Astrocyte (in vitro differentiated cells and primary cell): ENCODE measurements around the gene PLEKHG3. TPM values are rescaled to one million over a fixed set of nuclear protein-coding genes. Genes with fewer than 3 reads are reported as not detected.

ENCODE experiments used
- DNase-seq: peaks from one replicate; pipeline ENCODE4 v3.0.0-alpha.2; 2010; ENCODE audit warnings: low read depth
- FAIRE-seq: peaks from 2 replicates; lab custom pipeline; 2011; peaks lifted over from hg19 to GRCh38; lab: Jason Lieb, UNC
- H2AFZ ChIP-seq: 2 replicates; pipeline ENCODE4 v1.6.0; 2012; ENCODE audit warnings: low read depth, low read length, inconsistent platforms
- H3K27ac ChIP-seq: 2 replicates; pipeline ENCODE4 v1.5.1; 2011; ENCODE audit warnings: low read depth, low read length, inconsistent platforms
- H3K27me3 ChIP-seq: 2 replicates; pipeline ENCODE4 v1.6.0; 2011; ENCODE audit warnings: low read length, inconsistent platforms; ENCODE audit not compliant: insufficient read depth
- H3K36me3 ChIP-seq: 2 replicates; pipeline ENCODE4 v1.5.1; 2011; ENCODE audit warnings: low read length, inconsistent platforms; ENCODE audit not compliant: insufficient read depth
- H3K4me1 ChIP-seq: 2 replicates; pipeline ENCODE4 v1.5.1; 2011; ENCODE audit warnings: low read length, inconsistent platforms; ENCODE audit not compliant: insufficient read depth
- H3K4me2 ChIP-seq: 2 replicates; pipeline ENCODE4 v1.6.0; 2012; ENCODE audit warnings: low read length, inconsistent platforms
- H3K4me3 ChIP-seq: 2 replicates; pipeline ENCODE4 v1.5.1; 2011; ENCODE audit warnings: low read depth, mild to moderate bottlenecking, low read length, inconsistent platforms; ENCODE audit not compliant: insufficient read depth
- H3K79me2 ChIP-seq: 2 replicates; pipeline ENCODE4 v1.6.0; 2012; ENCODE audit warnings: mild to moderate bottlenecking, low read length, inconsistent platforms; ENCODE audit not compliant: insufficient read depth
- H3K9ac ChIP-seq: 2 replicates; pipeline ENCODE4 v1.6.0; 2012; ENCODE audit warnings: mild to moderate bottlenecking, low read length, inconsistent platforms
- H3K9me3 ChIP-seq: 2 replicates; pipeline ENCODE4 v1.5.1; 2012; ENCODE audit warnings: low read depth, mild to moderate bottlenecking, low read length, inconsistent platforms; ENCODE audit not compliant: insufficient read depth
- H4K20me1 ChIP-seq: 2 replicates; pipeline ENCODE4 v1.6.0; 2012; ENCODE audit warnings: low read length, inconsistent platforms; ENCODE audit not compliant: insufficient read depth
- H3K27ac Mint-ChIP-seq: one replicate; pipeline ENCODE4 v1.8.0; 2021; ENCODE audit warnings: mild to moderate bottlenecking, mixed read lengths; ENCODE audit not compliant: unreplicated experiment
- H3K27me3 Mint-ChIP-seq: one replicate; pipeline ENCODE4 v1.8.0; 2021; ENCODE audit warnings: low read depth, mixed read lengths; ENCODE audit not compliant: unreplicated experiment
- H3K36me3 Mint-ChIP-seq: one replicate; pipeline ENCODE4 v1.8.0; 2021; ENCODE audit warnings: low read depth, mixed read lengths; ENCODE audit not compliant: unreplicated experiment
- H3K4me1 Mint-ChIP-seq: one replicate; pipeline ENCODE4 v1.8.0; 2021; ENCODE audit warnings: low read depth, mixed read lengths; ENCODE audit not compliant: unreplicated experiment
- H3K4me3 Mint-ChIP-seq: one replicate; pipeline ENCODE4 v1.8.0; 2021; ENCODE audit warnings: mild to moderate bottlenecking, moderate library complexity, mixed read lengths; ENCODE audit not compliant: unreplicated experiment
- H3K9me3 Mint-ChIP-seq: one replicate; pipeline ENCODE4 v1.8.0; 2021; ENCODE audit warnings: mild to moderate bottlenecking, mixed read lengths; ENCODE audit not compliant: unreplicated experiment
- CTCF ChIP-seq: IDR thresholded peaks from 2 replicates; pipeline ENCODE4 v1.5.1; 2011; ENCODE audit warnings: low read depth, mild to moderate bottlenecking, inconsistent platforms, low read length, moderate library complexity; ENCODE audit not compliant: insufficient read depth
- EZH2 ChIP-seq: IDR thresholded peaks from 2 replicates; pipeline ENCODE4 v1.6.1; 2012; ENCODE audit warnings: mild to moderate bottlenecking, low read length, inconsistent platforms; ENCODE audit not compliant: insufficient read depth
- total RNA-seq: library from RNA; stranded (reverse); gene quantifications from 2 replicates; pipeline ENCODE4 v1.2.1, GENCODE V29; 2021

PLEKHG3 gene
- total RNA-seq, 1 donor from 2014 or later: 98.6 TPM

- TF ChIP-seq EZH2: no peak
- no peak for TF ChIP-seq CTCF
- Mint-ChIP-seq H3K4me1 (peaks cover 3% of the 10 kb centered on the region), H3K27ac (no peak overlapping the region), H3K4me3 (no peak overlapping the region), H3K27me3 (peaks cover 18% of the 10 kb centered on the region), H3K9me3 (no peaks in the 10 kb centered on the region), H3K36me3 (no peaks in the 10 kb centered on the region)
- H3K4me2 ChIP-seq: no peak overlapping the region
- no peaks in the 10 kb centered on the region for H3K79me2 ChIP-seq
- H3K9ac ChIP-seq: no peak overlapping the region
- H3K4me3 ChIP-seq: no peak overlapping the region
- H4K20me1 ChIP-seq: no peaks in the 10 kb centered on the region
- no peaks in the 10 kb centered on the region for H3K36me3 ChIP-seq
- DNase-seq (no peak), FAIRE-seq (no peak)
- H3K4me1 ChIP-seq: no peaks in the 10 kb centered on the region
- H2AFZ ChIP-seq: no peak overlapping the region
- no peak overlapping the region for H3K27ac ChIP-seq
- H3K27me3 ChIP-seq: peaks cover 17% of the 10 kb centered on the region
- H3K9me3 ChIP-seq: no peaks in the 10 kb centered on the region
These were observed 12.8 kb upstream of the PLEKHG3 start for GRCh38 chr14:64691376-64691775.

- H2AFZ ChIP-seq: no peak overlapping the region
- H3K9me3 ChIP-seq: no peaks in the 10 kb centered on the region
- TF ChIP-seq EZH2 (no peak), CTCF (no peak)
- Mint-ChIP-seq H3K9me3 (no peaks in the 10 kb centered on the region), H3K4me1 (peaks cover 5% of the 10 kb centered on the region), H3K36me3 (no peaks in the 10 kb centered on the region), H3K27me3 (peaks cover 18% of the 10 kb centered on the region), H3K27ac (no peak overlapping the region), H3K4me3 (no peak overlapping the region)
- H3K79me2 ChIP-seq: no peaks in the 10 kb centered on the region
- H3K27me3 ChIP-seq: peaks cover 17% of the 10 kb centered on the region
- H4K20me1 ChIP-seq: no peaks in the 10 kb centered on the region
- H3K4me1 ChIP-seq: no peaks in the 10 kb centered on the region
- no peak overlapping the region for H3K4me3 ChIP-seq
- H3K9ac ChIP-seq: no peak overlapping the region
- no peaks in the 10 kb centered on the region for H3K36me3 ChIP-seq
- H3K27ac ChIP-seq: no peak overlapping the region
- DNase-seq (no peak), FAIRE-seq (no peak)
- no peak overlapping the region for H3K4me2 ChIP-seq
These were observed 11.8 kb upstream of the PLEKHG3 start for GRCh38 chr14:64692189-64692985.
